IMR-90 (cell line): Measurements from ENCODE around the gene AKAP6. TPM values are rescaled to one million over a fixed set of nuclear protein-coding genes. Genes with fewer than 3 reads are reported as not detected.

ENCODE experiments used
- ATAC-seq: fragments of 200-7000 bp; cut with Tn5 transposase; 2 replicates; pipeline ENCODE4 v1.9.1; 2020; ENCODE audit warnings: low read depth, mild to moderate bottlenecking, moderate library complexity
- BruUV-seq: library from RNA; stranded (reverse); fragments of 400-500 nt; replicated peaks from 2 replicates; lab custom pipeline; 2021; lab: Mats Ljungman, UMichigan
- CTCF ChIA-PET: fragments of 300-600 bp; formaldehyde crosslinking; extraction: SDS; loops from one replicate; lab custom pipeline; 2021; ENCODE audit warnings: antibody characterized with exemption; lab: Yijun Ruan, JAX
- POLR2A ChIA-PET: fragments of 300-600 bp; sonication (Branson Sonifier 250); formaldehyde crosslinking; loops from one replicate; lab custom pipeline; 2022; ENCODE audit warnings: antibody characterized with exemption; ENCODE audit not compliant: unreplicated experiment; lab: Charles Lee
- DNase-seq: peaks from one replicate; pipeline ENCODE4 v3.0.0; 2013
- H2AFZ ChIP-seq: replicated peaks from 2 replicates; pipeline ENCODE3; 2013; ENCODE audit warnings: low read length, mild to moderate bottlenecking; ENCODE audit not compliant: poor library complexity
- H2AK5ac ChIP-seq: 2 replicates; pipeline ENCODE4 v1.6.1; 2013; ENCODE audit warnings: low read depth, low read length, inconsistent platforms
- H2AK9ac ChIP-seq: replicated peaks from 2 replicates; pipeline ENCODE3; 2013; ENCODE audit warnings: mild to moderate bottlenecking, low read depth, low read length, moderate library complexity; ENCODE audit not compliant: poor library complexity
- H2BK120ac ChIP-seq: 2 replicates; pipeline ENCODE4 v1.6.1; 2013; ENCODE audit warnings: low read depth, low read length, inconsistent platforms
- H2BK15ac ChIP-seq: 3 replicates; pipeline ENCODE4 v1.6.1; 2013; ENCODE audit warnings: low read depth, low read length, inconsistent platforms
- H2BK20ac ChIP-seq: 2 replicates; pipeline ENCODE4 v1.6.1; 2013; ENCODE audit warnings: low read depth, mild to moderate bottlenecking, inconsistent platforms, low read length, moderate library complexity
- H2BK5ac ChIP-seq: 2 replicates; pipeline ENCODE4 v1.6.1; 2013; ENCODE audit warnings: mild to moderate bottlenecking, low read depth, low read length, inconsistent platforms; ENCODE audit not compliant: poor library complexity, severe bottlenecking
- H3K14ac ChIP-seq: replicated peaks from 2 replicates; pipeline ENCODE4 v1.6.1; 2013; ENCODE audit warnings: low read depth, low read length, inconsistent platforms
- H3K18ac ChIP-seq: 2 replicates; pipeline ENCODE4 v1.6.1; 2013; ENCODE audit warnings: low read depth, low read length, control low read depth
- H3K23ac ChIP-seq: 2 replicates; pipeline ENCODE4 v1.6.1; 2013; ENCODE audit warnings: low read depth, low read length, inconsistent platforms
- H3K27ac ChIP-seq: 2 replicates; pipeline ENCODE4 v1.5.1; 2013; ENCODE audit warnings: mild to moderate bottlenecking, control low read depth, low read length; ENCODE audit not compliant: insufficient read depth
- H3K27me3 ChIP-seq: 2 replicates; pipeline ENCODE4 v1.6.1; 2013; ENCODE audit warnings: low read length; ENCODE audit not compliant: control insufficient read depth, insufficient read depth
- H3K36me3 ChIP-seq: 2 replicates; pipeline ENCODE4 v1.6.1; 2013; ENCODE audit warnings: low read length, mixed read lengths; ENCODE audit not compliant: control insufficient read depth, insufficient read depth
- H3K4ac ChIP-seq: 2 replicates; pipeline ENCODE4 v1.6.1; 2013; ENCODE audit warnings: low read depth, low read length, inconsistent platforms
- H3K4me1 ChIP-seq: 2 replicates; pipeline ENCODE4 v1.6.1; 2013; ENCODE audit warnings: low read length, mixed read lengths; ENCODE audit not compliant: control insufficient read depth, insufficient read depth
- H3K4me2 ChIP-seq: 2 replicates; pipeline ENCODE4 v1.6.1; 2013; ENCODE audit warnings: low read depth, mild to moderate bottlenecking, control low read depth, low read length, moderate library complexity
- H3K4me3 ChIP-seq: 2 replicates; pipeline ENCODE4 v1.5.1; 2013; ENCODE audit warnings: low read depth, mild to moderate bottlenecking, control low read depth, low read length, moderate library complexity; ENCODE audit not compliant: insufficient read depth
- H3K56ac ChIP-seq: 2 replicates; pipeline ENCODE4 v1.6.1; 2013; ENCODE audit warnings: low read length, inconsistent platforms; ENCODE audit not compliant: insufficient read depth; ENCODE audit errors: extremely low read depth
- H3K79me1 ChIP-seq, 2 experiments: 2 replicates each; pipeline ENCODE4 v1.6.1; 2013; ENCODE audit warnings: low read length in 2 of 2, inconsistent platforms in 1 of 2, low read depth in 1 of 2
- H3K9ac ChIP-seq: 2 replicates; pipeline ENCODE4 v1.6.1; 2013; ENCODE audit warnings: low read depth, low read length, control low read depth
- H3K9me1 ChIP-seq: 2 replicates; pipeline ENCODE4 v1.6.1; 2013; ENCODE audit warnings: low read length, inconsistent platforms; ENCODE audit not compliant: insufficient read depth
- H3K9me3 ChIP-seq: 2 replicates; pipeline ENCODE4 v1.6.1; 2013; ENCODE audit warnings: low read length; ENCODE audit not compliant: control insufficient read depth, insufficient read depth
- H4K20me1 ChIP-seq: 2 replicates; pipeline ENCODE4 v1.6.1; 2013; ENCODE audit warnings: low read length, inconsistent platforms; ENCODE audit not compliant: insufficient read depth
- H4K5ac ChIP-seq: 2 replicates; pipeline ENCODE4 v1.6.1; 2013; ENCODE audit warnings: mild to moderate bottlenecking, low read depth, low read length, control low read depth
- H4K8ac ChIP-seq, 2 experiments: 2 replicates each; pipeline ENCODE4 v1.6.1; 2013; ENCODE audit warnings: low read depth in 2 of 2, low read length in 2 of 2, control low read depth in 1 of 2, inconsistent platforms in 1 of 2
- H4K91ac ChIP-seq: 2 replicates; pipeline ENCODE4 v1.6.1; 2013; ENCODE audit warnings: low read depth, low read length, inconsistent platforms; ENCODE audit not compliant: insufficient read depth
- WGBS, 2 experiments: methylation state at CpG; one replicate each; pipeline versions ENCODE4 v1.1.5 to v1.1.7; 2013; ENCODE audit warnings: missing lambda C conversion rate in 2 of 2; ENCODE audit not compliant: insufficient read length in 1 of 2; ENCODE audit errors: extremely low coverage in 2 of 2; 5-methylcytosine and 5-hydroxymethylcytosine counted together
- dilution Hi-C: fragments of 300-500 bp; cut with HindIII; formaldehyde crosslinking; loops from one replicate; pipeline ENCODE4 v1.14.3; 2018; ENCODE audit warnings: low sequenced_read_pairs; ENCODE audit not compliant: unreplicated experiment
- in situ Hi-C: fragments of 300-500 bp; cut with MboI; formaldehyde crosslinking; loops from 3 replicates; pipeline ENCODE4 v1.14.3; 2019; ENCODE audit warnings: low sequenced_read_pairs, inconsistent platforms, mixed read lengths
- intact Hi-C: fragments of 100-400 bp; cut with micrococcal nuclease; formaldehyde crosslinking; loops from 2 replicates; pipeline ENCODE4 v1.10.0; 2022
- polyA plus RNA-seq, 3 experiments: library from polyadenylated mRNA; depleted of rRNA; stranded (reverse); fragments of >200 nt; gene quantifications; 2 replicates each; pipeline ENCODE4 v1.2.3, GENCODE V29; 2012; ENCODE audit warnings: low replicate concordance in 1 of 3
- total RNA-seq: library from RNA; depleted of rRNA; stranded (reverse); fragments of >200 nt; gene quantifications from 2 replicates; pipeline ENCODE4 v1.2.3, GENCODE V29; 2012
- TF ChIP-seq, protein P1 (sequence below): fragments of 150-350 bp; IDR thresholded peaks from 2 replicates; pipeline ENCODE4 v1.6.1; 2016; ENCODE audit warnings: low read depth, mild to moderate bottlenecking, low read length, moderate library complexity, borderline replicate concordance

AKAP6 gene
- total and polyA plus RNA-seq, 2 of the 4 experiments (the other 2 are of a cell fraction): 0.22 to 1.6 TPM

- Histone ChIP-seq H3K4me1 (no peaks in the 10 kb centered on the region), H4K20me1 (no peaks in the 10 kb centered on the region), H3K18ac (no peak overlapping the region), H3K9ac (no peak overlapping the region), H3K4ac (no peak overlapping the region), H3K23ac (no peak overlapping the region), H3K9me1 (no peaks in the 10 kb centered on the region), H2BK15ac (no peak overlapping the region), H4K91ac (no peak overlapping the region), H3K79me1 (no peaks in the 10 kb centered on the region), H3K27me3 (peaks cover 1% of the 10 kb centered on the region; the same call in 1 of the 2 replicates), H3K14ac (no peak overlapping the region), H3K56ac (no peak overlapping the region), H2AK5ac (no peak overlapping the region), H3K27ac (no peak overlapping the region), H3K4me3 (no peak overlapping the region), H3K4me2 (no peak overlapping the region), H2BK20ac (no peak overlapping the region), H2AK9ac (no peak overlapping the region), H3K9me3 (no peaks in the 10 kb centered on the region), H2BK120ac (no peak overlapping the region), H4K8ac (no peak overlapping the region), H4K5ac (no peak overlapping the region), H2AFZ (no peak overlapping the region), H3K36me3 (no peaks in the 10 kb centered on the region), H2BK5ac (no peak overlapping the region)
- intact Hi-C loops: no loop called here
- in situ Hi-C loops: no loop called here
- no TSS peak for BruUV-seq
- POLR2A ChIA-PET: no interaction called here
- ATAC-seq (no peak), DNase-seq (no peak)
- dilution Hi-C loops: no loop called here
- CTCF ChIA-PET: interaction anchor here (0.8 kb wide), 1 partner anchor 21 kb away, joined by 3 read pairs; no protein-coding TSS in a partner anchor
- WGBS, 2 experiments: 100% methylated on average over 1 of the region's 5 CpGs; no CpG with 5 or more reads in 1 of the 2 experiments
- TF ChIP-seq, protein P1, sequence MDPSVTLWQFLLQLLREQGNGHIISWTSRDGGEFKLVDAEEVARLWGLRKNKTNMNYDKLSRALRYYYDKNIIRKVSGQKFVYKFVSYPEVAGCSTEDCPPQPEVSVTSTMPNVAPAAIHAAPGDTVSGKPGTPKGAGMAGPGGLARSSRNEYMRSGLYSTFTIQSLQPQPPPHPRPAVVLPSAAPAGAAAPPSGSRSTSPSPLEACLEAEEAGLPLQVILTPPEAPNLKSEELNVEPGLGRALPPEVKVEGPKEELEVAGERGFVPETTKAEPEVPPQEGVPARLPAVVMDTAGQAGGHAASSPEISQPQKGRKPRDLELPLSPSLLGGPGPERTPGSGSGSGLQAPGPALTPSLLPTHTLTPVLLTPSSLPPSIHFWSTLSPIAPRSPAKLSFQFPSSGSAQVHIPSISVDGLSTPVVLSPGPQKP: no peak
These were observed 2.1 kb downstream of the AKAP6 start for GRCh38 chr14:32331206-32331605.
